Germinal center (tissue), 1 donor: ENCODE measurements around the gene NEURL3.

Experiments
- DNase-seq: peaks from one replicate; pipeline ENCODE4 v3.0.0; 2012; ENCODE audit warnings: mixed read lengths, low spot score

Gene NEURL3

GRCh38 chr2:96527286-96528005 lies 22.3 kb upstream of the NEURL3 start:
- DNase-seq: peak; percentile 44

- no peak for DNase-seq
These were observed 21.6 kb upstream of the NEURL3 start for GRCh38 chr2:96526615-96527285.

GRCh38 chr2:96526101-96526591 lies 21.0 kb upstream of the NEURL3 start:
- no peak for DNase-seq

GRCh38 chr2:96525211-96525507 lies 20.0 kb upstream of the NEURL3 start:
- DNase-seq: no peak

GRCh38 chr2:96524482-96525210 lies 19.5 kb upstream of the NEURL3 start:
- no peak for DNase-seq

- DNase-seq: no peak
These were observed 18.7 kb upstream of the NEURL3 start for GRCh38 chr2:96523659-96524481.

GRCh38 chr2:96522304-96523203 lies 17.4 kb upstream of the NEURL3 start:
- DNase-seq: no peak

- DNase-seq: no peak
These were observed 16.1 kb upstream of the NEURL3 start for GRCh38 chr2:96521219-96521618.

- DNase-seq: no peak
These were observed 15.5 kb upstream of the NEURL3 start for GRCh38 chr2:96520697-96521096.

- no peak for DNase-seq
These were observed 15.1 kb upstream of the NEURL3 start for GRCh38 chr2:96520231-96520630.

GRCh38 chr2:96517079-96517478 lies 11.9 kb upstream of the NEURL3 start:
- DNase-seq: no peak

GRCh38 chr2:96514521-96514920 lies 9.4 kb upstream of the NEURL3 start:
- no peak for DNase-seq

GRCh38 chr2:96512341-96512740 lies 7.2 kb upstream of the NEURL3 start:
- no peak for DNase-seq

- DNase-seq: no peak
These were observed 6.7 kb upstream of the NEURL3 start for GRCh38 chr2:96511851-96512250.

- no peak for DNase-seq
These were observed 5.9 kb upstream of the NEURL3 start for GRCh38 chr2:96510931-96511595.

GRCh38 chr2:96509847-96510230 lies 4.7 kb upstream of the NEURL3 start:
- no peak for DNase-seq

- peak; percentile 66 for DNase-seq
These were observed 4.1 kb upstream of the NEURL3 start for GRCh38 chr2:96509114-96509846.

GRCh38 chr2:96508521-96509113 lies 3.5 kb upstream of the NEURL3 start:
- no peak for DNase-seq

- peak; percentile 89 for DNase-seq
These were observed 2.9 kb upstream of the NEURL3 start for GRCh38 chr2:96507957-96508520.
